HUDEP-2 (cell line): ENCODE results near the gene ABT1.

Experiments
- DNase-seq, 76 experiments: peaks; one replicate each; lab custom pipeline; 2025; ENCODE audit not compliant: unreplicated experiment in 76 of 76; lab: John Stamatoyannopoulos, UW

The ABT1 gene

DNA sequence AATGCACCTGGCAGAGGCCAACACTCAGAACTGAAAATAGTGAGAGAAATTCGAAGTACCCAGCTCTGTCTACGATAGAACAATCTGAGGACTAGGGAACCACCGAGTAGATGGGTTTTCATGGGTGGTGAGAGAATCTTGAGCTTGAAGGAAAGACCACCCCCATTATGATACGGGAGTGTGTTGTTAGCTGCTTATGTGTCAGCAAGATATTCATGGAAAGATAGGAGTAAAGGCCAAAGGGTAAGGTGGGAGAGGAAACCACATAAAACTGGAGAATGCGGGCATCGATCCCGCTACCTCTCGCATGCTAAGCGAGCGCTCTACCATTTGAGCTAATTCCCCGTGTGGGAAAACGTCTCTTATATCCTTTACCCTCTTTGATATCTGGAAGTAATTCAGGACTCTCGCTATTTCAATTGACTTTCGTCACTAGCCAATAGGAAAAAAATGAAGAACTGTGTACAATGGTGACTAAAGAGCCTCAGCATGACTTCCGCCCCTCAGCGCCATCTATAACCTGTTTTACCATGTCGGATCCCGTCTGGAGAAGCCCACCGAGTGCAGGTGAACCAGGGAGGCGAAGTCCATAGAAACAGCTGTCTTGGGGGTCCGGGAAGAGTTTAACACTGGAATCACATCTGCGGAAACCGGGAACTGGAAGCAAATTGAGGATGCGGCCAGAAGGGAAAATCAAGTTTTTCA is 25.0 kb upstream of the ABT1 start:
- DNase-seq: peak in 69 of 76 experiments; percentile 34 to 98 (median 85)

DNA sequence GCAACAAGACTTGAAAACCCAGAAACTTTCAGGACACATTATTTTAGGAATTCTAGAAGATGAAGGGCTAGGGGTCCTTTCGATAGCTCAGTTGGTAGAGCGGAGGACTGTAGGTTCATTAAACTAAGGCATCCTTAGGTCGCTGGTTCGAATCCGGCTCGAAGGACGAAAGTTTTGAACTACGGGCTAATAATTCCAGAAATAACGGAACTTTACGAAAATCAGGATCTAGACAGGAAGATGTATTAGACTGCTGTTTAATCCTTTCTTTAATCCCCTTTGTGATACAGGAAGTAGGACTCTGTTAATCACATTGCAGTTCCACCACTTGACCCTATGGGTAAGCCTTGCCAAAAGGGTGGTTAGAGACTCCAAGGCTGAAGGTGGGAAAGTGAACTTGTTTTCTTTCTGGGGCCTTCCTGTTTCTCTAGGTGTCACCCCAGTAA is 21.2 kb upstream of the ABT1 start:
- peak in 31 of 76 experiments; percentile 18 to 90 (median 53) for DNase-seq

DNA sequence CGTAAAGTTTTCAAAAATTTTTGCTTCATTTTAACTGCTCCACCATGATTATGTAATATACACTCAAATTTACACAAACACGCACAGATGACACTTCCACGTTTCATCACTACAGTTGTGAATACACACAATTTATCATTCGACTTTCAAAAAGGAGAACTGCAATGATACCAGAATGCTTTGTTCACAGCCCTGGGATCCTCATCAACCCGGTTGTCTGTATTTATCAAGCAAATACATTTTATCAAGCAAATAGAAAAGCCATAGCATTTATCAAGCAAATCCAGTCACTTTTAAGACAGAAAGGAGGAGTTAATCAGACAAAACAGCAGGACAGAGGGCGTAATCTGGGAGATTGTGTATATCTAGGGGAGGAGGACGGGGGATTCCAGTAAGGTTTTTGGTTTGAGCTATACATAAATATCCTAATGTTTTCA is 20.3 kb upstream of the ABT1 start:
- peak in 34 of 76 experiments; percentile 22 to 81 (median 54) for DNase-seq

DNA sequence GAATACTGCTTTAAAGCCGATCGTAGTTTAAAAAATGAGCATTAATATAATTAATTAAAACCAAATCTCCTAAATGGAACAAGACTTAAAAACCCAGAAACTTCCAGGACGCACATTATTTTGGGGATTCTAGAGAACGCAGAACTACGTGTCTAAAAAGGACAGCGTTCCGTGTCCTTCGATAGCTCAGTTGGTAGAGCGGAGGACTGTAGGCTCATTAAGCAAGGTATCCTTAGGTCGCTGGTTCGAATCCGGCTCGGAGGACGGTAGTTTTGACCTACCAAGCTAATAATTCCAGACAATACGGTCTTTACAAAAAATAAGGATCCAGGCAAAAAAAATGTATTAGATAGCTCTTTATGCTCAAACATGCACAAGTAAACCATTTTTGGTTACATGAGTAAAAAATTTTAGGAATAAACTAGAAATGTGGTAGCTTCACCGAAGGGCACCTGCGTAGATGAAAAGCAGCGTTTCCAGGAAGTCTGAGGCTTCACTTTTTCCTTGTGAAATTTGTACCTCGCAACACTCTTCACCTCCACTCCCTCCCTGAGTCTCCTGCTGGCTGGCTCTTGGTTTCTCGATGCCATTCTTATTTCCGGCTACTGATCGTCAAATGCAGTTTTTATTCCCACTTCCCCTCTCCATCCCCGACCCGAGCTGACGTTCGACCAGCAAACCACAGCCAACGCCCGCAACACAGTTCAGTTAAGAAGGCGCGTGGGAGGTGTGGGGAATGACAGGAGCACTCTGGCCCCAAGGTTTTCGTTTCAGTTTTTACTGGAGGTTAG is 19.6 kb upstream of the ABT1 start:
- DNase-seq: peak in 72 of 76 experiments; percentile 41 to 95 (median 78)

DNA sequence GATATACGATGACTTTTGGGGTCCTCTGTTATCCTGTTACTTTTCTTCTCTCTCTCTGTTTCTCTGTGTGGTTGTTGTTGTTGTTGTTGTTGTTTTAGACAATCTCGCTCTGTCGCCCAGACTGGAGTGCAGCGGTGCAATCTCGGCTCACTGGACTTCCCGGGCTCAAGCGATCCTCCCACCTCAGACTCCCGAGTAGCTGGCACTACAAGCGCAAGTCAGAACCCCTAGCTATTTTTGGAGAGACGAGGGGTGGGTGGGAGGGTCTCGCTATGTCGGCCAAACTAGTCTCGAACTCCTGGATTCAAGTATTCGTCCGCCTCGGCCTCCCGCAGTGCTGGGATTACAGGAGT is 19.1 kb upstream of the ABT1 start:
- no peak for DNase-seq

DNA sequence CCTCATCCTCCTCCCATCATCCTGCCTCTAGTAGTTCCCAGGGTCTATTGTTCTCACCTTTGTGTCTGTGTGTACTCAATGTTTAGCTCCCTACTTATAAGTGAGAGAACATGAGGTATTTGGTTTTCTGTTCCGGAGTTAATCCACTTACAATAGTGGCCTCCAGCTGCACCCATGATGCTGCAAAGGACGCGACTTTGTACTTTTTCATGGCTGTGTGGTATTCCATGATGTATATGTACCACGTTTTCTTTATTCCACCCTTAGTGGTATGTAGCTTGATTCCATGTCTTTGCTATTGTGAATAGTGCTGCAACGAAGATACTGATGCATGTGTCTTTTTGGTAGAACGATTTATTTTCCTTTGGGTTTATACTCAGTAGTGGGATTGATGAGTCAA is 18.5 kb upstream of the ABT1 start:
- DNase-seq: no peak

DNA sequence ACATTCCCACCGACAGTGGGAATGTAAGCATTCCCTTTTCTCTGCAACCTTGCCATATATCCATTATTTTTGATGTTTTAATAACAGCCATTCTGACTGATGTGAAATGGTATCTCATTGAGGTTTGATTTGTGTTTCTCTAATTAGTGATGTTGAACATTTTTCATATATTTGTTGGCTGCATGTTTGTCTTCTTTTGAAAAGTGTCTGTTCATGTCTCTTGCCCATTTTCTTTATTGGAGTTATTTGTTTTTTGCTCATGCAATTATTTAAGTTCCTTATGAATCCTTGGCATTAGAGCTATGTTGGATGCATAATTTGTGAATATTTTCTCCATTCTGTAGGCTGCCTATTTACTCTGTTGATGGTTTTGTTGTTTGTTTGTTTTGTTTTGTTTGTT is 18.0 kb upstream of the ABT1 start:
- no peak for DNase-seq

DNA sequence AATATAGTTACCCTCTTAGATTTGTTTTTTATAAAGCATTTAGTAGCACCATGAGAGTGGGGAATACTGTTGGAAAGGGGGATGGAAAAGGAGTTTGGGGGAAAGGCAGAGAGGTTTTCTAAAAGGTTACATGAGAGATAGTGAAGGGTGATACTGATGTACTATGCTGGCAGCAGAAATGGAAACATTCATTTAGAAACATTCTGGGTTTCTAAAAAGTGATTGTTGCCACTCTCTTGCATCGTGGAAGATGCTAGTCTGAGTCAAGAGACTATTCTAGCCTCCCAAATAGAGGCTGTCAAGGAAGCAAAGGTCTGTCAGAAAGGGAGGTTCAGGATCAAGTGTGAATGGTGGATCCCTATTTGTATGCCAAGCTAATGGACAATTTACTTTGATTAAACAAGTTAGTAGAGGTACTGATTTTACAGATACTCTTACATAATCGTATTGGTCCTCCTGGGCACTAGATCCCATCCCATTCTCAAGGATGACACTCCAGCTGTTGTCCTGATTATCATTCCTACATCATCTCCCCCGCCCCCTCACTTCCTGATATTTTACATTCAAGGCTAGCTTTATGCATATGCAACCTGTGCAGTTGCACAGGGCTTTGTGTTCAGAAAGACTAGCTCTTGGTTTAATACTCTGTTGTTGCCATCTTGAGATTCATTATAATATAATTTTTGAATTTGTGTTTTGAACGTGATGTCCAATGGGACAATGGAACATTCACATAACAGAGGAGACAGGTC is 15.4 kb upstream of the ABT1 start:
- no peak for DNase-seq

DNA sequence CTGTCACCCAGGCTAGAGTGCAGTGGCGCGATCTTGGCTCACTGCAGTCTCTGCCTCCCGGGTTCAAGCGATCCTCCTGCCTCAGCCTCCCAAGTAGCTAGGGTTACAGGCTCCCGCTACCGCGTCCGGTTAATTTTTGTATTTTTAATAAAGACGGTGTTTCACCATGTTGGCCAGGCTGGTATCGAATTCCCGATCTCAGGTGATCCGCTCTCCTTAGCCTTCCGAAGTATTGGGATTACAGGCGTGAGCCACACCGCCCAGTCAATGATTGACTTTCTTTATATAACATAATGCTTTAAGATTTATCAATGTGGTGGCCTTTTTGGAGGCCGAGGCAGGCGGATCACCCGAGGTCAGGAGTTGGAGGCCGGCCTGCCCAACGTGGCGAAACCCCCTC is 7.8 kb upstream of the ABT1 start:
- DNase-seq: no peak

DNA sequence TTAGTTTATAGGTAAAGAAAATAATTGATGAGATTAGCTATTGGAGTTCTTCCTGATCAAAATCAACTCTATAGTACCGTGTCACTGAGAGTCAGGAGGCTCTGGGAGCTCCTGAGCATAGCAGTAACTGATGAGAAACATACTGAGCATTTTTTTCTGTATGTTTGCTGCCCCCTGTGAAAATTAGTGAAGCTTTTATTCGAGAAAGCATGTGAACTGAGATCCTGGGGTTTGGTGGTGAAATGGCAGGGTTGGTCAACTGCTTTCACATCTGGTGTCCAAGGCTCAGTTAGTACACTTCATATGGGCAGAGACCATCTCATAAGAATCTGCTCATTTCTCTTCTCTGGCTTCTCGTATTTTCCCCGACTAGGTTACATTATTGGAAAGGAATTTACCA is 4.1 kb upstream of the ABT1 start:
- DNase-seq: peak in 21 of 76 experiments; percentile 6 to 52 (median 29)

DNA sequence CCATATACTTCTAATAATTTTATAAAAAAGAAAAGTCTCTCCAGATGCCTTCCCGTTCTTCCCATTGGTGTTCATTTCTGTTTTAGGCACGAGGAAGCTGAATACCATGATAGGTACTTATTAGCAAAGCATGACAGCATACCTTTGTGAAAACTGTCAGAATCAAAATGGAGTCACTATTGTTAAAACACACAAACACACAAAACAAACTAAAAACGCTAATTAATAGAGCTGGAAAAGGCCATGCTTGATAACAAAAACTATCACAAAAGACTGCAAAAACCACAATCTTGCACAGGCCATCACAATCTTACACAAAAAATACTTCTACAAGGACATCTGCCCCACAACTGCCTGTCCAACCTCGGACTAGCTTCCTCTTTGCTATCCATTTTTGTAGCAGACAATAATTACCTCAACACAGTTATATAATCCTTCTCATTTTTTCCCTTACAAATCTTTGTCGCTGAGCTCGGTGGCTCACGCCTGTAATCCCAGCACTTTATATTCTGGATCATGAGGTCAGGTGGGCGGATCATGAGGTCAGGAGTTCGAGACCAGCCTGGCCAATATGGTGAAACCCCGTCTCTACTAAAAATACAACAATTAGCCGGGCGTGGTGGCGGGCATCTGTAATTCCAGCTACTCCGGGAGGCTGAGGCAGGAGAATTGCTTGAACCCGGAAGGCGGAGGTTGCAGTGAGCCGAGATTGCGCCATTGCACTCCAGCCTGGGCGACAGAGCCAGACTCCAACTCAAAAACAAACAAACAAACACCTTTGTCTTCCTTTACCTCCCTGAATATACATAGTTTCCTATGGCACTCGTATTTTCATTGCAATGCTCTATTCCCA is 3.2 kb upstream of the ABT1 start:
- DNase-seq: no peak

DNA sequence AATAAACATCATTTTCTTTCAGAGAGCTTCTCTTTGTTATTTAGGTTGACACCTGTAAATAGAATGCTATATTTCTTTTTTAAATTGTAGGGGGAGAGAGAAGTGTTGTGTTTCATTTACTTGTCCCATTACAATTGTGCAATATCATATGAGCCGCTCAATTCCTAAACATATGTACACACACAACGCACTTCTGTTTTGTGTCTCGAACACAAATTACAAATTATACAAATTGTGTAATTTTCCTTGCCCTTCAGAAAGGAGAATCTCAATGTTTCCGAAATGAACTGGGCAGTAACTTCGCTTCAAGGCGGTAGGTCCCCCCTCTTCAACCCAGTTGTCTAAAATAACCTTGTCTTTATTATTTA is 2.6 kb upstream of the ABT1 start:
- DNase-seq: no peak

DNA sequence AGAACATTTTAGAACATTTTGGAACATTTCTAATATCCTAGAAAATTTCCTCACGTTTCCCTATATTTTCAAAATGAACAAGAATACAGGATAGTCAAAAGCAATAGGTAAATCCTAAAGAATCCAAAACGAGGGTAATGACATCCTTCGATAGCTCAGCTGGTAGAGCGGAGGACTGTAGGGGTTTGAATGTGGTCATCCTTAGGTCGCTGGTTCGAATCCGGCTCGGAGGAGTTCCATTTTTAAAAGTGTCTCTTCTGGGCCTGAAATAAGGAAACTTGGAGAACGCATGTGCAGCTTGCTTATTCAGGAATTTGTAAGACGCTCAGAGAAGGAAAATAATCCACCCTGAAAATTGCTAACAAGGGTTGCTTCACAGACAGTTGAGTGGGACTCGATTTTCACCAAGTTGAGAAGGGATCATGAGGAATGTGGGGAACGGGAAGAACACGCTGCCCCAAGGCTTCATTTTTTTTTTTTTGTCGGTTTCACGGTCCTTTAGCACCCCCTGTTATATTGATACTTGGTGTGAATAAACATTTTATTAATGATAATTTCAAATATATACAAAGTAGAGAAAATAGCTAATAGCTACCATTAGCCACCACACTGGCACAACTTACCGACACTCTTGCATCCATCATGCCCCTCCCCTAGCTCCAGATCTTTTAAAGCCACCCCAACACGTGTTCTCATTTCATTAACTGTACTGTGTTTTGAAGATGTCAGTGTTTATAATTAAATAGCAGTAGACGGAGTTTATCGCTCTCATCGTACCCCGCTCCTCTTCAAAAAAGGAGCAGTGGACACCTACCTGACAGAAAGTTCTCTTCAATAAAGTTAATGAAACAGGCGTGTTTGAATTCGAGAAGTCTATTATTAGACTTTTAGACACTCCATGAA is 1.8 kb upstream of the ABT1 start:
- DNase-seq: peak in 71 of 76 experiments; percentile 27 to 96 (median 72)

DNA sequence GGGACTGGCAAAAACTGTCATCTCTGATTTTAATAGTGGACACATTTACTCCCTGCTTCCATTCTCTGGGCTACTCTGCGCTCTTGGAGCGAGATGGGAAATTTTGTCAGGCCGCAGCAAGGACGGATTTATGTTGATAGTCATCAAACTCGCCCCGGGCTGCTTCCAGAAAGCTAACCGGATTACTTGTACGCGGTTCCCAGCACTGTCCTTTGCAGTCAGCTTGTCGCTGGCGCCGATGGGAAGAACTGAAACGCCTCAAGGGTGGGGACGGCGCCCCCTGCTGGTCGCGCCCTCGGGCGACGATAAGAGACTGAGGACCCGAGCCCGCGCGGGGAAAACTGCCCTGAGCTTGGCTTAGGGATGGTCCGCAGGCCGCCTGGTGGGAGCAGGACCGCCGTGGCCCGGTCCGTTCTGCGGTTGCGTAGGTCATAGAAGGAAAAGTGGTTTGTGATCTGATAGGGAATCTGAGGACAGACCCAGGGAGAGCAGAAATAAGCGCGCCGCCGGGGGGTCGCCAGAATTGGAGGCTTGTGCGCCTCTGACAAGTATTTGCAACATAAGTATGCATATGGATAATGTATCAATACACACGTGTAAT is 984 bp upstream of the ABT1 start:
- peak in 73 of 76 experiments; percentile 76 to 97 (median 91) for DNase-seq

DNA sequence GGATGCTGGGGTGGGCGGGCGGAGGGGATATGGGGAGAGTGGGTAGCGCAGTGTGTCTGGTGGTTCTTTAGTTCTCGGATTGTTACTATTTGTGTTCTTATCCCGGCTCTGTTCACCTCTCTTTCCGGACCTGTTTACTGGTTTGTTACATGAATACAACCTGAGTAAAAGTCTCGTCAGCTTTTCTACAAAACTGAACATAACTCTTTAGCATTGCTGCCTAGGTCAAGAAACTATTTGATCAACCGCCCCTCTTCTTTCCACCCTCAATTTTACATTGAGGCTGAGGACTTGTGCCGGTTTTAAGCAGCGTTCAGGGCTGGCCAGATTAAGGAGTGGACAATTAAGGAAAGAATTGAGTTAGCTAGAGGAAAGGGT is 625 bp downstream of the ABT1 start:
- no peak for DNase-seq

DNA sequence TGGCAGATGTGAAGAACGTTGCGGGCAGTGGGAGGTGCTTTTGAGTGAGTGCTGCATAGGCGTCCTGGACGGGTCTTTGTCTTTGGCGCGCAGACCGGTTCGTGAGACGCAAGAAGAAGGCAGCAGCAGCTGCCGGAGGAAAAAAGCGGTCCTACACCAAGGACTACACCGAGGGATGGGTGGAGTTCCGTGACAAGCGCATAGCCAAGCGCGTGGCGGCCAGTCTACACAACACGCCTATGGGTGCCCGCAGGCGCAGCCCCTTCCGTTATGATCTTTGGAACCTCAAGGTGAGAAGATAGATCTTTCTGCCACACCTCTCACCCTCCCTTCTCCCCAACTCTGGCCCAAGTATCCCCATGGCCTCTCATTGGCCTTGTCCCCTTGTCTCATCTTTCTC is 1.1 kb downstream of the ABT1 start:
- DNase-seq: peak in 1 of 76 experiments; percentile 10

DNA sequence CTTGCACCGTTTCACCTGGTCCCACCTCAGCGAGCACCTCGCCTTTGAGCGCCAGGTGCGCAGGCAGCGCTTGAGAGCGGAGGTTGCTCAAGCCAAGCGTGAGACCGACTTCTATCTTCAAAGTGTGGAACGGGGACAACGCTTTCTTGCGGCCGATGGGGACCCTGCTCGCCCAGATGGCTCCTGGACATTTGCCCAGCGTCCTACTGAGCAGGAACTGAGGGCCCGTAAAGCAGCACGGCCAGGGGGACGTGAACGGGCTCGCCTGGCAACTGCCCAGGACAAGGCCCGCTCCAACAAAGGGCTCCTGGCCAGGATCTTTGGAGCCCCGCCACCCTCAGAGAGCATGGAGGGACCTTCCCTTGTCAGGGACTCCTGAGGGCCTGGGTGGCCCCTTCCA is 1.5 kb downstream of the ABT1 start:
- no peak for DNase-seq

DNA sequence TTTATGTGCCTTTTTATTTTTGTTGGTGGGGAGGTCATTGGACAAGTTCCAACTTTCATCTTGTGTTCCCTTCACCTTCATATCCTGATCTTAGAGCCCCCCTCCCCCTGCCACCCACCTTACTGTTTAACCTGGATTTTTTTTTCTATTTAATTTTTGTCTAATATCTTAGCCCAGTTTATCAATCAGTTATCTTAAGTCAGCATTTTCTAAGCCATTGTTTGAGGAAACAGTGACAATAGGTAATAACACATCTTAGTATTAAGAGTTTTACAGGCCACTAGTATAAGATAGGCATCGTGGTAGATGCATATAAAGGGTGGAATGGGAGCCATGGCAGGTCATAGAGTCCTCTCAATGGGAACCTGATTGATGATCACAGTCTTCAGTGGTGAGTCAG is 2.4 kb downstream of the ABT1 start:
- no peak for DNase-seq

DNA sequence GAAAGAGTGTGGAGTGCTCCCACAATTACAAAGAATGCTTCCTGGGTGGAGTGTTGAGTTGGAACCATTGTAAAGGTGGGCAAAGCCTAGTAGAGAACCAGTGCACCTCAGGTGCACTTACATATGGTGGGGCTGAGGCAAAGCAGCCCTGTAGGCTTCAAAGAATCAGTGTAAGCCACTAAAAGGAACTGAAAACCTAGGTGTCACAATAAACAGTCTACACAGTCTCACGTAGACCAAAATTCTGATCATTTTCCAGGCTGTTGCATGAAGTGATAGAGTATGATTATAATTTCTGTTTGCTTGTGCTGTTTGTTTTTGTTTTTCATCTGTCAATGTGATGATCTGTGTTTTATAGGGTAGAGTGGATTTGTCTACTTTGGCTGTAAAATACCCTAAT is 2.8 kb downstream of the ABT1 start:
- DNase-seq: no peak
